IMR-90 (cell line): ENCODE measurements around the gene RAD51AP2. TPM values are rescaled to one million over a fixed set of nuclear protein-coding genes. Genes with fewer than 3 reads are reported as not detected.
"Not testable (repeated sequence)": the region's sequence is repeated elsewhere in the genome, so short reads cannot be mapped to it uniquely, and the experiment has no call there.

Source experiments
- ATAC-seq: fragments of 200-7000 bp; cut with Tn5 transposase; 2 replicates; pipeline ENCODE4 v1.9.1; 2020; ENCODE audit warnings: low read depth, mild to moderate bottlenecking, moderate library complexity
- BruUV-seq: library from RNA; stranded (reverse); fragments of 400-500 nt; replicated peaks from 2 replicates; lab custom pipeline; 2021; lab: Mats Ljungman, UMichigan
- CTCF ChIA-PET: fragments of 300-600 bp; formaldehyde crosslinking; extraction: SDS; loops from one replicate; lab custom pipeline; 2021; ENCODE audit warnings: antibody characterized with exemption; lab: Yijun Ruan, JAX
- POLR2A ChIA-PET: fragments of 300-600 bp; sonication (Branson Sonifier 250); formaldehyde crosslinking; loops from one replicate; lab custom pipeline; 2022; ENCODE audit warnings: antibody characterized with exemption; ENCODE audit not compliant: unreplicated experiment; lab: Charles Lee
- DNase-seq: peaks from one replicate; pipeline ENCODE4 v3.0.0; 2013
- H2AFZ ChIP-seq: replicated peaks from 2 replicates; pipeline ENCODE3; 2013; ENCODE audit warnings: low read length, mild to moderate bottlenecking; ENCODE audit not compliant: poor library complexity
- H2AK5ac ChIP-seq: 2 replicates; pipeline ENCODE4 v1.6.1; 2013; ENCODE audit warnings: low read depth, low read length, inconsistent platforms
- H2AK9ac ChIP-seq: replicated peaks from 2 replicates; pipeline ENCODE3; 2013; ENCODE audit warnings: mild to moderate bottlenecking, low read depth, low read length, moderate library complexity; ENCODE audit not compliant: poor library complexity
- H2BK120ac ChIP-seq: 2 replicates; pipeline ENCODE4 v1.6.1; 2013; ENCODE audit warnings: low read depth, low read length, inconsistent platforms
- H2BK15ac ChIP-seq: 3 replicates; pipeline ENCODE4 v1.6.1; 2013; ENCODE audit warnings: low read depth, low read length, inconsistent platforms
- H2BK20ac ChIP-seq: 2 replicates; pipeline ENCODE4 v1.6.1; 2013; ENCODE audit warnings: low read depth, mild to moderate bottlenecking, inconsistent platforms, low read length, moderate library complexity
- H2BK5ac ChIP-seq: 2 replicates; pipeline ENCODE4 v1.6.1; 2013; ENCODE audit warnings: mild to moderate bottlenecking, low read depth, low read length, inconsistent platforms; ENCODE audit not compliant: poor library complexity, severe bottlenecking
- H3K14ac ChIP-seq: replicated peaks from 2 replicates; pipeline ENCODE4 v1.6.1; 2013; ENCODE audit warnings: low read depth, low read length, inconsistent platforms
- H3K18ac ChIP-seq: 2 replicates; pipeline ENCODE4 v1.6.1; 2013; ENCODE audit warnings: low read depth, low read length, control low read depth
- H3K23ac ChIP-seq: 2 replicates; pipeline ENCODE4 v1.6.1; 2013; ENCODE audit warnings: low read depth, low read length, inconsistent platforms
- H3K27ac ChIP-seq: 2 replicates; pipeline ENCODE4 v1.5.1; 2013; ENCODE audit warnings: mild to moderate bottlenecking, control low read depth, low read length; ENCODE audit not compliant: insufficient read depth
- H3K27me3 ChIP-seq: 2 replicates; pipeline ENCODE4 v1.6.1; 2013; ENCODE audit warnings: low read length; ENCODE audit not compliant: control insufficient read depth, insufficient read depth
- H3K36me3 ChIP-seq: 2 replicates; pipeline ENCODE4 v1.6.1; 2013; ENCODE audit warnings: low read length, mixed read lengths; ENCODE audit not compliant: control insufficient read depth, insufficient read depth
- H3K4ac ChIP-seq: 2 replicates; pipeline ENCODE4 v1.6.1; 2013; ENCODE audit warnings: low read depth, low read length, inconsistent platforms
- H3K4me1 ChIP-seq: 2 replicates; pipeline ENCODE4 v1.6.1; 2013; ENCODE audit warnings: low read length, mixed read lengths; ENCODE audit not compliant: control insufficient read depth, insufficient read depth
- H3K4me2 ChIP-seq: 2 replicates; pipeline ENCODE4 v1.6.1; 2013; ENCODE audit warnings: low read depth, mild to moderate bottlenecking, control low read depth, low read length, moderate library complexity
- H3K4me3 ChIP-seq: 2 replicates; pipeline ENCODE4 v1.5.1; 2013; ENCODE audit warnings: low read depth, mild to moderate bottlenecking, control low read depth, low read length, moderate library complexity; ENCODE audit not compliant: insufficient read depth
- H3K56ac ChIP-seq: 2 replicates; pipeline ENCODE4 v1.6.1; 2013; ENCODE audit warnings: low read length, inconsistent platforms; ENCODE audit not compliant: insufficient read depth; ENCODE audit errors: extremely low read depth
- H3K79me1 ChIP-seq, 2 experiments: 2 replicates each; pipeline ENCODE4 v1.6.1; 2013; ENCODE audit warnings: low read length in 2 of 2, inconsistent platforms in 1 of 2, low read depth in 1 of 2
- H3K9ac ChIP-seq: 2 replicates; pipeline ENCODE4 v1.6.1; 2013; ENCODE audit warnings: low read depth, low read length, control low read depth
- H3K9me1 ChIP-seq: 2 replicates; pipeline ENCODE4 v1.6.1; 2013; ENCODE audit warnings: low read length, inconsistent platforms; ENCODE audit not compliant: insufficient read depth
- H3K9me3 ChIP-seq: 2 replicates; pipeline ENCODE4 v1.6.1; 2013; ENCODE audit warnings: low read length; ENCODE audit not compliant: control insufficient read depth, insufficient read depth
- H4K20me1 ChIP-seq: 2 replicates; pipeline ENCODE4 v1.6.1; 2013; ENCODE audit warnings: low read length, inconsistent platforms; ENCODE audit not compliant: insufficient read depth
- H4K5ac ChIP-seq: 2 replicates; pipeline ENCODE4 v1.6.1; 2013; ENCODE audit warnings: mild to moderate bottlenecking, low read depth, low read length, control low read depth
- H4K8ac ChIP-seq, 2 experiments: 2 replicates each; pipeline ENCODE4 v1.6.1; 2013; ENCODE audit warnings: low read depth in 2 of 2, low read length in 2 of 2, control low read depth in 1 of 2, inconsistent platforms in 1 of 2
- H4K91ac ChIP-seq: 2 replicates; pipeline ENCODE4 v1.6.1; 2013; ENCODE audit warnings: low read depth, low read length, inconsistent platforms; ENCODE audit not compliant: insufficient read depth
- WGBS, 2 experiments: methylation state at CpG; one replicate each; pipeline versions ENCODE4 v1.1.5 to v1.1.7; 2013; ENCODE audit warnings: missing lambda C conversion rate in 2 of 2; ENCODE audit not compliant: insufficient read length in 1 of 2; ENCODE audit errors: extremely low coverage in 2 of 2; 5-methylcytosine and 5-hydroxymethylcytosine counted together
- dilution Hi-C: fragments of 300-500 bp; cut with HindIII; formaldehyde crosslinking; loops from one replicate; pipeline ENCODE4 v1.14.3; 2018; ENCODE audit warnings: low sequenced_read_pairs; ENCODE audit not compliant: unreplicated experiment
- in situ Hi-C: fragments of 300-500 bp; cut with MboI; formaldehyde crosslinking; loops from 3 replicates; pipeline ENCODE4 v1.14.3; 2019; ENCODE audit warnings: low sequenced_read_pairs, inconsistent platforms, mixed read lengths
- intact Hi-C: fragments of 100-400 bp; cut with micrococcal nuclease; formaldehyde crosslinking; loops from 2 replicates; pipeline ENCODE4 v1.10.0; 2022
- polyA plus RNA-seq, 3 experiments: library from polyadenylated mRNA; depleted of rRNA; stranded (reverse); fragments of >200 nt; gene quantifications; 2 replicates each; pipeline ENCODE4 v1.2.3, GENCODE V29; 2012; ENCODE audit warnings: low replicate concordance in 1 of 3
- total RNA-seq: library from RNA; depleted of rRNA; stranded (reverse); fragments of >200 nt; gene quantifications from 2 replicates; pipeline ENCODE4 v1.2.3, GENCODE V29; 2012

RAD51AP2 gene
- total and polyA plus RNA-seq, 2 of the 4 experiments (the other 2 are of a cell fraction): not detected

DNA sequence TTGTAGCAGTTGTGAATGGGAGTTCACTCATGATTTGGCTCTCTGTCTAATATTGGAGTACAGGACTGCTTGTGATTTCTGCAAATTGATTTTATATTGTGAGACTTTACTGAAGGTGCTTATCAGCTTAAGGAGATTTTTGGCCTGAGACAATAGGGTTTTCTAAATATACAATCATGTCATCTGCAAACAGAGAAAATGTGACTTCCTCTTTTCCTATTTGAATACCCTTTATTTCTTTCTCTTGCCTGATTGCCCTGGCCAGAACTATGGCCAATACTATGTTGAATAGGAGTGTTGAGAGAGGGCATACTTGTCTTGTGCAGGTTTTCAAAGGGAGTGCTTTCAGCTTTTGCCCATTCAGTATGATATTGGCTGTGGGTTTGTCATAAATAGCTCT is 28.1 kb downstream of the RAD51AP2 start:
- H4K8ac ChIP-seq, CTCF ChIA-PET, H2BK15ac ChIP-seq, H3K56ac ChIP-seq, in situ Hi-C loops, DNase-seq, H3K36me3 ChIP-seq, H3K9me1 ChIP-seq, H3K27ac ChIP-seq, H3K18ac ChIP-seq, H3K9me3 ChIP-seq, H2BK120ac ChIP-seq, H3K4me3 ChIP-seq, H3K23ac ChIP-seq, H2AK5ac ChIP-seq, H2BK20ac ChIP-seq, H3K4ac ChIP-seq, H3K14ac ChIP-seq, H4K20me1 ChIP-seq, H2AK9ac ChIP-seq, BruUV-seq, H2AFZ ChIP-seq, H3K9ac ChIP-seq, ATAC-seq, H3K79me1 ChIP-seq, H3K4me1 ChIP-seq, H4K5ac ChIP-seq, intact Hi-C loops, H4K91ac ChIP-seq, POLR2A ChIA-PET, H2BK5ac ChIP-seq, dilution Hi-C loops, H3K4me2 ChIP-seq, H3K27me3 ChIP-seq: not testable (repeated sequence)

- H2AK5ac ChIP-seq, H3K4me2 ChIP-seq, H2BK20ac ChIP-seq, H3K14ac ChIP-seq, H3K79me1 ChIP-seq, H3K27ac ChIP-seq, intact Hi-C loops, H4K8ac ChIP-seq, H4K20me1 ChIP-seq, dilution Hi-C loops, H3K18ac ChIP-seq, BruUV-seq, H2BK15ac ChIP-seq, in situ Hi-C loops, CTCF ChIA-PET, H3K27me3 ChIP-seq, H4K91ac ChIP-seq, H3K36me3 ChIP-seq, H2AK9ac ChIP-seq, H3K9me3 ChIP-seq, H3K4me3 ChIP-seq, POLR2A ChIA-PET, H3K56ac ChIP-seq, H3K9ac ChIP-seq, DNase-seq, ATAC-seq, H3K23ac ChIP-seq, H3K4ac ChIP-seq, H3K9me1 ChIP-seq, H2BK120ac ChIP-seq, H3K4me1 ChIP-seq, H2AFZ ChIP-seq, H2BK5ac ChIP-seq, H4K5ac ChIP-seq: not testable (repeated sequence)
- no CpG with 5 or more reads among the region's 4 CpGs for WGBS, 2 experiments
Observed at GRCh38 chr2:17488610-17489009, 29.6 kb downstream of the RAD51AP2 start.
